GM12865 (cell line): ENCODE data around the gene ZNF22.

ENCODE experiments used
- DNase-seq: peaks from one replicate; pipeline ENCODE4 v3.0.0; 2010; ENCODE audit warnings: low read depth
- H3K4me3 ChIP-seq: 2 replicates; pipeline ENCODE4 v1.5.1; 2011; ENCODE audit warnings: mild to moderate bottlenecking, low read depth, low read length, control low read depth
- CTCF ChIP-seq: IDR thresholded peaks from 2 replicates; pipeline ENCODE4 v1.5.1; 2011; ENCODE audit warnings: low read length, control low read depth, low read depth, inconsistent platforms; ENCODE audit not compliant: insufficient read depth; ENCODE audit errors: missing control alignments

ZNF22 gene

GRCh38 chr10:44966129-44966815 is 34.5 kb upstream of the ZNF22 start:
- TF ChIP-seq CTCF, result no peak
- H3K4me3 ChIP-seq, result peak overlapping the region; percentile 25
- DNase-seq, result peak; percentile 68

GRCh38 chr10:44966816-44967509 is 33.8 kb upstream of the ZNF22 start:
- no peak overlapping the region for H3K4me3 ChIP-seq
- DNase-seq, result no peak
- no peak for TF ChIP-seq CTCF

- TF ChIP-seq CTCF, result no peak
- no peak for DNase-seq
- H3K4me3 ChIP-seq, result no peak overlapping the region
Observed at GRCh38 chr10:44967616-44968015, 33.1 kb upstream of the ZNF22 start.

- peak; percentile 40 for DNase-seq
- H3K4me3 ChIP-seq, result no peak overlapping the region
- TF ChIP-seq CTCF, result no peak
Observed at GRCh38 chr10:44968091-44968490, 32.6 kb upstream of the ZNF22 start.

- no peak for DNase-seq
- TF ChIP-seq CTCF, result no peak
- H3K4me3 ChIP-seq, result no peak overlapping the region
Observed at GRCh38 chr10:44968500-44969400, 32.0 kb upstream of the ZNF22 start.

GRCh38 chr10:44969854-44970253 is 30.9 kb upstream of the ZNF22 start:
- DNase-seq, result no peak
- no peak overlapping the region for H3K4me3 ChIP-seq
- TF ChIP-seq CTCF, result no peak
